GM18517 (cell line): ENCODE results near the gene TSPAN8.
"Not testable (repeated sequence)": the region's sequence is repeated elsewhere in the genome, so short reads cannot be mapped to it uniquely, and the experiment has no call there.

ENCODE experiments used
- ATAC-seq: cut with Tn5 transposase; IDR thresholded peaks from one replicate; pipeline ENCODE4 v1.9.1; 2021; ENCODE audit warnings: mild to moderate bottlenecking, moderate library complexity; ENCODE audit not compliant: unreplicated experiment

Gene TSPAN8

GRCh38 chr12:71164568-71165197 is 6.9 kb upstream of the TSPAN8 start:
- no peak for ATAC-seq

- ATAC-seq: no peak
Measured at GRCh38 chr12:71164166-71164565, 6.4 kb upstream of the TSPAN8 start.

GRCh38 chr12:71162832-71163763 is 5.3 kb upstream of the TSPAN8 start:
- ATAC-seq: no peak

GRCh38 chr12:71161591-71161990 is 3.8 kb upstream of the TSPAN8 start:
- ATAC-seq: no peak

- no peak for ATAC-seq
Measured at GRCh38 chr12:71160585-71160984, 2.8 kb upstream of the TSPAN8 start.

GRCh38 chr12:71159878-71160277 is 2.1 kb upstream of the TSPAN8 start:
- ATAC-seq: no peak

- no peak for ATAC-seq
Measured at GRCh38 chr12:71159264-71159663, 1.5 kb upstream of the TSPAN8 start.

- ATAC-seq: no peak
Measured at GRCh38 chr12:71158361-71158882, 623 bp upstream of the TSPAN8 start.

- ATAC-seq: no peak
Measured at GRCh38 chr12:71155225-71155624, 2.6 kb downstream of the TSPAN8 start.

GRCh38 chr12:71152851-71153250 is 4.9 kb downstream of the TSPAN8 start:
- no peak for ATAC-seq

- ATAC-seq: not testable (repeated sequence)
Measured at GRCh38 chr12:71150041-71150440, 7.8 kb downstream of the TSPAN8 start.

GRCh38 chr12:71144682-71145081 is 13.1 kb downstream of the TSPAN8 start:
- no peak for ATAC-seq

- no peak for ATAC-seq
Measured at GRCh38 chr12:71142956-71143355, 14.8 kb downstream of the TSPAN8 start.

GRCh38 chr12:71142016-71142415 is 15.8 kb downstream of the TSPAN8 start:
- ATAC-seq: no peak

GRCh38 chr12:71141378-71141926 is 16.3 kb downstream of the TSPAN8 start:
- no peak for ATAC-seq

GRCh38 chr12:71139153-71139735 is 18.6 kb downstream of the TSPAN8 start:
- ATAC-seq: no peak

- no peak for ATAC-seq
Measured at GRCh38 chr12:71138011-71138410, 19.8 kb downstream of the TSPAN8 start.

GRCh38 chr12:71135812-71136176 is 22.0 kb downstream of the TSPAN8 start:
- no peak for ATAC-seq

GRCh38 chr12:71135077-71135811 is 22.6 kb downstream of the TSPAN8 start:
- no peak for ATAC-seq

- no peak for ATAC-seq
Measured at GRCh38 chr12:71134405-71134804, 23.4 kb downstream of the TSPAN8 start.
